PC-9 (cell line): ENCODE data around the gene AFAP1L2.

Experiments
- CTCF ChIP-seq: fragments of 200-600 bp; sonication (generic); conservative IDR thresholded peaks from 2 replicates; pipeline ENCODE4 v1.6.1; 2017; ENCODE audit warnings: mixed run types, antibody characterized with exemption, mild to moderate bottlenecking, moderate library complexity
- EZH2 ChIP-seq: fragments of 200-600 bp; sonication (generic); IDR thresholded peaks from 2 replicates; pipeline ENCODE4 v1.8.0; 2017; ENCODE audit warnings: antibody characterized with exemption, low read depth

GRCh38 chr10:114436941-114437340 is 32.6 kb upstream of the AFAP1L2 start:
- no peak for TF ChIP-seq CTCF
- TF ChIP-seq EZH2 = no peak
